C4-2B (cell line): ENCODE data around the gene PRKAR2A.
"Not testable (repeated sequence)": the region's sequence is repeated elsewhere in the genome, so short reads cannot be mapped to it uniquely, and the experiment has no call there.

Experiments used
- H3K27ac ChIP-seq: fragments of 450-650 bp; 2 replicates; pipeline ENCODE4 v1.5.1; 2017
- CTCF ChIP-seq: fragments of 450-650 bp; conservative IDR thresholded peaks from 2 replicates; pipeline ENCODE4 v1.5.1; 2017; ENCODE audit warnings: mild to moderate bottlenecking
- ZFX ChIP-seq: fragments of 450-650 bp; IDR thresholded peaks from 2 replicates; pipeline ENCODE4 v1.6.1; 2017

The PRKAR2A gene

GRCh38 chr3:48765376-48765775 is 82.3 kb downstream of the PRKAR2A start:
- TF ChIP-seq CTCF, result no peak; the same call in 1 of the 2 replicates
- TF ChIP-seq ZFX, result no peak
- H3K27ac ChIP-seq, result no peak overlapping the region

GRCh38 chr3:48762816-48763215 is 84.9 kb downstream of the PRKAR2A start:
- no peak for TF ChIP-seq ZFX
- TF ChIP-seq CTCF, result no peak
- H3K27ac ChIP-seq, result no peak overlapping the region

- H3K27ac ChIP-seq, result not testable (repeated sequence)
Observed at GRCh38 chr3:48759991-48760540, 87.6 kb downstream of the PRKAR2A start.

- not testable (repeated sequence) for H3K27ac ChIP-seq
Observed at GRCh38 chr3:48759531-48759930, 88.1 kb downstream of the PRKAR2A start.

GRCh38 chr3:48759071-48759470 is 88.6 kb downstream of the PRKAR2A start:
- TF ChIP-seq CTCF (no peak), ZFX (no peak)
- H3K27ac ChIP-seq, result no peak overlapping the region

- H3K27ac ChIP-seq, result no peak overlapping the region
- TF ChIP-seq CTCF, result no peak
- TF ChIP-seq ZFX, result no peak
Observed at GRCh38 chr3:48756640-48757039, 91.0 kb downstream of the PRKAR2A start.

- H3K27ac ChIP-seq, result no peak overlapping the region
- TF ChIP-seq ZFX (no peak), CTCF (no peak)
Observed at GRCh38 chr3:48750856-48751255, 96.8 kb downstream of the PRKAR2A start.

- no peak for TF ChIP-seq ZFX
- TF ChIP-seq CTCF, result no peak
- H3K27ac ChIP-seq, result no peak overlapping the region
Observed at GRCh38 chr3:48748754-48749153, 98.9 kb downstream of the PRKAR2A start.

- TF ChIP-seq ZFX (no peak), CTCF (no peak)
- H3K27ac ChIP-seq, result no peak overlapping the region
Observed at GRCh38 chr3:48747706-48748105, 100.0 kb downstream of the PRKAR2A start.
